ENCODE measurements around the gene OTOP2. TPM values are rescaled to one million over a fixed set of nuclear protein-coding genes. Genes with fewer than 3 reads are reported as not detected.

The OTOP2 gene, protein sequence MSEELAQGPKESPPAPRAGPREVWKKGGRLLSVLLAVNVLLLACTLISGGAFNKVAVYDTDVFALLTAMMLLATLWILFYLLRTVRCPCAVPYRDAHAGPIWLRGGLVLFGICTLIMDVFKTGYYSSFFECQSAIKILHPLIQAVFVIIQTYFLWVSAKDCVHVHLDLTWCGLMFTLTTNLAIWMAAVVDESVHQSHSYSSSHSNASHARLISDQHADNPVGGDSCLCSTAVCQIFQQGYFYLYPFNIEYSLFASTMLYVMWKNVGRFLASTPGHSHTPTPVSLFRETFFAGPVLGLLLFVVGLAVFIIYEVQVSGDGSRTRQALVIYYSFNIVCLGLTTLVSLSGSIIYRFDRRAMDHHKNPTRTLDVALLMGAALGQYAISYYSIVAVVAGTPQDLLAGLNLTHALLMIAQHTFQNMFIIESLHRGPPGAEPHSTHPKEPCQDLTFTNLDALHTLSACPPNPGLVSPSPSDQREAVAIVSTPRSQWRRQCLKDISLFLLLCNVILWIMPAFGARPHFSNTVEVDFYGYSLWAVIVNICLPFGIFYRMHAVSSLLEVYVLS
- not detected in 2 replicates for total RNA-seq

- no peak for DNase-seq (ENCODE audit: low read depth, low spot score)
These were observed at the start of gene OTOP2 for GRCh38 chr17:74924250-74924948. TSS of gene OTOP2 (plus strand) at chr17:74924273. CDS start at chr17:74924633, 360 bp downstream.

GRCh38 chr17:74874615-74875037 lies 49.4 kb upstream of the OTOP2 start:
- no peak for DNase-seq (ENCODE audit: low read depth, low spot score)

- DNase-seq (ENCODE audit: low read depth, low spot score), result no peak
These were observed 48.7 kb upstream of the OTOP2 start for GRCh38 chr17:74875155-74875976.

GRCh38 chr17:74875977-74876593 lies 48.0 kb upstream of the OTOP2 start:
- no peak for DNase-seq (ENCODE audit: low read depth, low spot score)

DNA sequence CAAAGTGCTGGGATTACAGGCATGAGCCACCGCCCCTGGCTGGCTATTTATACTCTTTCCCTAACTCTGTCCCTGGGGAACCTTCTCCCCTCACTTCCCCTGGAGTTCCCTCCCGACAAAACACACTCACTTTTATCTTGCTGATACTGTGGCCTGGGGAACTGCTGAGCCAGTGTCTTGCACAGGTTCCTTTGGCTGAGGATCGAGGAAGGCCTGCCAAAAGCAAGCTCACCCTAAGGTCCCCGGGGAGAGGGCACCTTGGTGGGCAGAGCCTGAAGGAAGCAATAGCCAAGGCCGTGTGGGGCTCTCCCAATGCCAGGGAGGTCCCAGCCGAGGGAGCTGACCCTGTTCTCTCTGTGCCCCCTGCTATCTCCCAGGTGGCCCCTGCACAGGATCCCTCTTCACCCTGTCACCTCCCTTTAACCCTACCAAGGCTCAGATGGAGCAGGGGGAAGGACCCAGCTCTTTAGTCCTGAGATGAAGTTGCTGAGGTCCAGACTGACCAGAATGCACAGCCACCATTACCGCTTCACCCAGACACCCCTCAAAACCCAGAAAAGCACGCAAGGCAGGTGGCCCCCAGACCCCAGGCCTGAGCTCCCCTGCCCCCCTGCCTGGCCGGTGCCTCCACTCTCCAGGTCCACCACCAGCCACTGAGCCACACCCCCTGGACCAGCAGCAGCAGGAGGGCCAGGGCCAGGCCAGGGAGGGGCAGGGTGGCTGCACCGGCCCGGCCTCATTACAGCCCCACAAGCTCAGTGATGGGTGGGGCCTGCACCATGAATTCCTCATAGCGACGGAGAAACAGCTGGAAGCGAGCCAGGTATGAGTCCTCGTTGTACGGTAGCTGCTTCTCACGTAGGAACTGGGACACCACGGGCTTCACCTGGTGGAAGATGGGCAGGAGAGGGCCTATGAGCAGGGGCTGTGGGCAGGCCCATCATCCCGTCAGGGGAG lies 46.2 kb upstream of the OTOP2 start:
- DNase-seq (ENCODE audit: low read depth, low spot score), result no peak

DNA sequence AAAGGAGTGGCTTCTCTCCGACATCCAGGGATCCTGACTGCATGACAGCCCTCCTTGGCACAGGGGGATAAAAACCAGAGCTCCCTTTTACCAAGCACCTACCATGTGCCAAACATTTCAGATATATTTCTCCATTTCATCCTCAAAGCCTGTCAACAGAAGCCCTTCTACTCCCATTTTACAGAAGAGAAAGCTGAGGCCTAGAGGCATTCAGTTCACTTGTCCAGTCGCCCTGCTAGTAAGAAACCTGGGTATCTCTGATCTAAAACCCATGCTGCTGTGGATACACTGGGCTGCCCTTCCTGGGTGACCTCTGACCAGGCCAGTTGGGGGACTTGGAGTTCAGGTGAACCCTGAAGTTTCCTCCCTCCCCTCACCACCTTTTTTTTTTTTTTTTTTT lies 45.4 kb upstream of the OTOP2 start:
- no peak for DNase-seq (ENCODE audit: low read depth, low spot score)

- no peak for DNase-seq (ENCODE audit: low read depth, low spot score)
These were observed 44.8 kb upstream of the OTOP2 start for GRCh38 chr17:74879308-74879707.

DNA sequence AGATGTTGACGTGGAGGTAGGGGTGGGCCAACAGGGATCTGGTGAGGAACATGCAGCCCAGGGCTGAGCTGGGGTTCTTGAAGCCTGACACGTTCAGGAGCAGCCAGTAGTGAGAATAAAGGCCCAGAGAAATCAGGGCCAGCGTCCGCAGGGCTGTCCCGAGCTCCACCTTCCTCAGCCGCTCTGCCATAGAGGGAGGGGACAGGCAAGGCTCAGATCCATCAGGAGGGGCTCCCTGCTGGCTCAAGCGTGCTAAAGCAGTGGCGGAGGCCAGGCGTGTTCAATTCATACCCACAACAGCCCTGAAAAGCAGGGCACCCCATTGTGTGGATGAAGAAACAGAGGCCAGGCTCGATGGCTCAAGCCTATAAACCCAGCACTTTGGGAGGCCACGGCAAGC lies 43.0 kb upstream of the OTOP2 start:
- DNase-seq (ENCODE audit: low read depth, low spot score), result no peak

GRCh38 chr17:74882517-74883240 lies 41.4 kb upstream of the OTOP2 start:
- DNase-seq (ENCODE audit: low read depth, low spot score), result no peak

GRCh38 chr17:74883241-74883745 lies 40.8 kb upstream of the OTOP2 start:
- DNase-seq (ENCODE audit: low read depth, low spot score), result no peak

DNA sequence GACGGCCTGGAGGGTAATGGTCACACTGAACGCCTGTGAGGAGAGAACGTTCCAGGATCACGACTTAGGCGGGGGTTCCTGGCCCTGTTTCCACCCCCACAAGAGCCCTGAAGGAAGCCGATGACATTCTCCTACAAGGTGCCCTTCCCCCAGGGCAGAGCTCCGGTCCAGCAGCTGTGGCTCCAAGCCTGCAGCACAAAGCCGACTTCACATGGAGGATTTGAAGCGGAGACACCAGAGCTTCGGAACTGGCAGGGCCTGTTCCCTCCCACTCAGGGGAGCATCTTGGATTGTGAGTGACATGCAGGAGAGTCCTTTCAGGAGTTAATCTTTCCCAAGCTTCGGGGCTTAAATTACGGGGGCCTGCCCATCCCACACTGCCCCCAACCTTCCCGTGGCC lies 35.6 kb upstream of the OTOP2 start:
- DNase-seq (ENCODE audit: low read depth, low spot score), result no peak

DNA sequence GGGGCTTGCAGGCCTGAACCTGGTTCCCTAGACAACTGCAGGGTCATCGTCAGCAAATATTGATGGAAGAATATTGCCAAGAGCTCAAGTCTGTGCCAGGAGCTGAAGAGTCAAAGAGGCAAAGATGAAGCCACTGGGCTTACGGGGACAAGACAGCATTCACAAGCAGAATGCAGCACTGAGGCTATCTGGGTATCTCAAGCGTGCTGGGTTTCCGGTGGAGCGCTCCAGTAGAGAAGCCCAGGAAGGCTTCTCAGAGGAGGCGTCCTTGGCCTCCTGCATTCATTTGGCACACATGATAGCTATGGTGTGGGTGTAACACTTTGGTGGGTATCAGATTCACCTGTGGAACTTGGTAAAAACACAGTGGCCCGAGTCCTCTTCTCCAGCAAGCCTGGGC lies 33.5 kb upstream of the OTOP2 start:
- no peak for DNase-seq (ENCODE audit: low read depth, low spot score)

DNA sequence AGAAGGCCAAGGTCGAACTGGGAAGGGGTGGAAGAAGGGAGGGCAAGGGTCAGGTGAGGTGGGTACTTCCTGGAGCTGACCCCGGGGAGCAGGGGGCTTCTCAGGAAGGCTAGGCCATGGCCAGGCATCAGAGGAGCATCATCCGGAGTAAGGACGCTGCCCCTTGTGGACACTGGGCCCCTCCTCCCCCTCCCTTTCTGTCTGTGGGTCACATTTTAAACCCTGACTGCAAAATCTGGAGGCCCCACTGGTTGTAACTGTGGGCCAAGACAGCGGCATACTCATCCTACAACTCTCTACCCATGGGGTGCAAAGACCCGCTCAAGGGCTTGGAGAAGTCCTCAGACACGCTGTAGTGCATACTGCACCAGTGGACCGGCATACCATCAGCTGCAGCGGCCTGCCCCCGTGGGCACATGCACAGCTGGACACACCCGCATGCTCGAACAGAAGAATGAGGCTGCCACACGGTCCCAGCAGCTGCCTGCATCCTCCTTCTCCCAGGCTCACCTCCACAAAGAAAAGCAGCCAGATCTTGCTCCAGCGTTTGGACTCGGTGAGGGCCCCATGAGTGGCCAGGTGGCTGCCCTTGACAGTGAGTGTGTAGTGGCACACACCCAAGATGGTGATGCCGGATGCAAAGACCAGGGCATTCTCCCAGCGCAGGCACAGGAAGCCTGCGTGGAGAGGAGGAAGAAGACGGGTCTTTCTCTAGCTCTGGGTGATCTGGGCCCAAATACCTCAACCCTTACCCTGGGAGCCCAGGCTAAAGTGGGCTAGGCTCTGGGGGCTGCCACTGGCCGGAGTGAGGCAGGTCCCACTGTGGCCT lies 31.8 kb upstream of the OTOP2 start:
- DNase-seq (ENCODE audit: low read depth, low spot score), result no peak

DNA sequence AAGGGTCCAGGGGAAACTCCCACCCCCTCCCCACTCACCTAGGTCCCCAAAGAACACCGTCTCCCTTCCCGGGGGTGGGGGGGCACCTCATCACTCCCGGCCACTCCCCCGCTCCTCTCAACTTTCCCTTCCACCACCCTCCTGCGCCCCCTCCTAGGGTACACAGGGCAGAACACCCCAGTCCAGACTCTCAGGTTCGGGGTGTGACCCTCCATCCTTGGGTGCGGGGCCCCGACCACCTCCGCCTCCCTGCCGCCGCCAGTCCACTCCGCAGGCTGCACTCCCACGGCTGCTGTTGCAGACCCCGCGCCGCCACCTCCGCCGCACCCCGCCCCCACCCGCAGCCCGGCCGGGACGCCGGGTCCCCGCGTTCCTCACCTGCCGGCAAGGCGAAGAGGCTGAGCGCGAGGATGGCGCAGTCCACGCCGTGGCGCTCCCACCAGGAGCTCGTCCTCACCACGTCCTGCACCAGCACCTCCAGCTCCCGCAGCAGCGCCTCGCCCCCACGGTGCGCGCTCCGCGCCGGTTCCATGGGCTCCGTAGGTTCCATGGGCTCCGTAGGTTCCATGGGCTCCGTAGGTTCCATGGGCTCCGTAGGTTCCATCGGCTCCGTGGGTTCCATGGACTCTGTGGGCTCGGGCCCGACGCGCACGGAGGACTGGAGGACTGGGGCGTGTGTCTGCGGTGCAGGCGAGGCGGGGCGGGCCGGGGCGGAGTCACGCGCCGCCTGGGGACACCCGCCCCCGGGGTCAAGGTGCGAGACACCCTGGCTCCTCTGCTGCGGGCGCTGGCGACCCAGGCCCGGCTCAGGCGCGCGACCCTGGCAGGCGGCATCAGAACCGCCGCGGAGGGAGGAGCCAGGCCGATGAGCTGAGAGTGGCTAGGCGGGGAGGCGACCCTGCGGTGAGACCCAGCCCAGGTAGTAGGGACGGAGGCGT lies 30.8 kb upstream of the OTOP2 start, which contains the start of gene FADS6:
Gene FADS6, minus strand, starts transcription at position 660 of the 938 bp plus-strand sequence. Its CDS starts 38 bp downstream, at position 622.
- no peak for DNase-seq (ENCODE audit: low read depth, low spot score)

DNA sequence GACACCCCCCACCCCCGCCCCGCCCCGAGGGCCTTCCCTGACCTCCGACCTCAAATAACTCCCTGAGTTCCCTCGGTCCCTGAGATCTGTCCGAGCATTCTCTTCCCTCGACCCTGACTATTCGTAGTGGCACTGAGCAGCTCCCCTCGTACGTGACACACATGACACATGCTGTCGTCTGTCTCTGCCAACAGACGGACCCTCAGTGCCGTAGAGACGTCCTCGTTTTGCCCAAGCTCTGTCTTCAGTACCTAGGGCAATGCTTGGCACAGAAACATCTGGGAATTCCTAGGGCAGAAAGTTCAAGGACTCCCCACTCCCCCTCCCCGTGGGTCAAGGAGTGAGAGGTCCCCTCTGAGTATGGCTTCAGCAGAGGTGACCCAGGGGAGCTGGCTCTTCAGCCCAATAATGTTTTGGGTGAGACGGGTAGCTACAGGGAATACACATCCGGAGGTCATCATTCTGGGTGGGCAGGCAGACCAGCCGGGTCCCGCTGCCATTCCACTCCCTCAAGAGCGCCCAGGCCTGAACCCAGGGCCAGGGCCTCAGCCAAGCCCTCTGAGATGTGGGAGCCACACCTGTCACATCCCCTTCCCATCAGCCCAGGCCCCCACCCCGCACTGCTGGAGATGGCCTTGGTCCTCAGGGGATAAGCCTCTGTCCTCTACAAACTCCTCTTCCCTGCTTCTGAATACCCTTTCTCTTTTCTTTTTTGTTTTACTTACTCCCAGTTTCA lies 30.0 kb upstream of the OTOP2 start:
- no peak for DNase-seq (ENCODE audit: low read depth, low spot score)

- no peak for DNase-seq (ENCODE audit: low read depth, low spot score)
These were observed 25.6 kb upstream of the OTOP2 start for GRCh38 chr17:74898376-74898946.
